Measurements from ENCODE around the gene RNF5.
"Not testable (repeated sequence)": the region's sequence is repeated elsewhere in the genome, so short reads cannot be mapped to it uniquely, and the experiment has no call there.

Gene RNF5

DNA sequence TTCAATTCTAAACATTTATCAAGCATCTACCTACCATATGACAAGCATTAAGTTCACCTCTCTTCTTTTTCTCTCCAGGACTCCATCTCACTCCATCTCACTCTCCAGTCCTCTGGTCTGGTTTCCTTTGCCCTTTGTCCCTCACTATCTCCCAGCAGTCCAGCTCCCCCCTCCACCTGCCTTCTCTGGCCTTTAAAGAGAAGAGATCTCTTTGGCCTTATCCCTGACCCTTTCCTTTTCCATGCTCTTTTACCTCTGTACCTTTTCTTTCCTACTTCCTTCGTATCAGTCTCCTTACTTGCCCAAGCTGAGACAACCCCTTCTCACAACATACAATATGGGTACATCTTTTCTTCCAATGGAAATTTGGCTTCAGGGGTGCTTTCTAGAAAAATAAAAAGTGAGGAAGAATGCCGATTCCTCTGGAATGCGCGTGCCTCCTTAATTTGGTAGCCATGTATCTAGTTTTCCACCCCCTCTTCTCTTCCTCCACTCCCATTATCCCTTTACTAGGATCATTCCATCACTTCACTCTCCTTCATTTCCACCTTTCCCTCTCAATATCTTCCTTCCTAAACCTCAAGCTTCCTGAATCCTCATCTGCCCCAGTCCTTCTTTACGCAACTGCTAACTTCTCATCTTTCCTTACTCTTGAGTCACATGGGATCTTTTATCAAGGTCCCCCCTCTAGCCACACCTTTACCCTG, 1.6 kb upstream of the RNF5 start:
- no peak for DNase-seq

GRCh38 chr6:32177183-32177787, 920 bp upstream of the RNF5 start:
- no peak for DNase-seq

- DNase-seq: no peak
These were observed 589 bp downstream of the RNF5 start for GRCh38 chr6:32178547-32179440.

GRCh38 chr6:32179766-32180405, 1.7 kb downstream of the RNF5 start:
- no peak for DNase-seq

DNA sequence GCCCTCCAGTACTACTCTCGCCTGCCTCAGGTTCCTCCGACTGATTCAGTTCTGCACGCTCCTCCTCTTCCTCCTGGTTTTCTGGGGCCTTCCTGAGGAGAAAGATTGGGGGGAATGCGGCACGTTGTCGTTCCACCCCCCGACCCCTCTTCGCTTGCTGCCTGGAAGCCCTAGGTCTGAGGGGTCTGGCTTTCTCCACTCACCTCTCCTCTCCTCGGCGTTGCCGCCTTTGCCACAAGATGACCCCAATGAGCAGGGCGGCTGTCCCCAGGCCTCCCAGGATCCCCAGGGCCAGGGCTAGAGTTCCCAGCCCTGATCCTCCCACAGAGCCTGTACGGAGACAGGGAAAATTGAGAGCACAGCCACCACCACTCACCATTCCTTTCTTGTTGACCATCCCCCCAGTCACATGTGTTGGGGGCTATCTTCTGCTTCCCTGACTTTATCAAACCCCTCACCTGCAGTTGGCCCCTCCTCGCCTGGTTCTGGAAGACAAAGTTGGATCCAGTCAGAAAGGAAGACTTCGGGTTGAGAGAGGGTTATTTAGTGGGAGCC, 3.0 kb downstream of the RNF5 start:
- DNase-seq: no peak

GRCh38 chr6:32181915-32182529, 3.8 kb downstream of the RNF5 start:
- DNase-seq: no peak

DNA sequence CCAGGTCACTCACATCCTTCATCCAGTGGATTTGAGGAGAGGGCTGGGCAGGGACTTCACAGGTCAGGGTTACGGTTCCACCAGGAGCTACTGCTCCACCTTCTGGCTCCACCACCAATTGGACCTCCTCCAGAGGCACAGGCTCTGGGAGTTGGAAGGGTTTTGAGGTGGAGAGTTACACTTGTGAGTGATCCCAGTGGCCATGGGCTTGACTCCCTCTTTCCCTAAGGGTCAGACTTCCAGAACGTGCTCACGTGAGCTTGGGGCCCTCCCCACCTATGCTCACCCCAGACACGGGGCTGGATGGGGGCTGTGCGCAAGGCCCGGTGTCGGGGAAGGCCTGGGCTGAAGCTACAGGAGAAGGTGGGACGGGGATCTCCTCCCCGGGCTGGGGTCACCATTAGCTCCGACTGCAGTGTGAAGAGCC, 4.4 kb downstream of the RNF5 start:
- DNase-seq: no peak

- DNase-seq: no peak
These were observed 4.8 kb downstream of the RNF5 start for GRCh38 chr6:32183030-32183429.

- DNase-seq: no peak
These were observed 5.4 kb downstream of the RNF5 start for GRCh38 chr6:32183483-32184083.

DNA sequence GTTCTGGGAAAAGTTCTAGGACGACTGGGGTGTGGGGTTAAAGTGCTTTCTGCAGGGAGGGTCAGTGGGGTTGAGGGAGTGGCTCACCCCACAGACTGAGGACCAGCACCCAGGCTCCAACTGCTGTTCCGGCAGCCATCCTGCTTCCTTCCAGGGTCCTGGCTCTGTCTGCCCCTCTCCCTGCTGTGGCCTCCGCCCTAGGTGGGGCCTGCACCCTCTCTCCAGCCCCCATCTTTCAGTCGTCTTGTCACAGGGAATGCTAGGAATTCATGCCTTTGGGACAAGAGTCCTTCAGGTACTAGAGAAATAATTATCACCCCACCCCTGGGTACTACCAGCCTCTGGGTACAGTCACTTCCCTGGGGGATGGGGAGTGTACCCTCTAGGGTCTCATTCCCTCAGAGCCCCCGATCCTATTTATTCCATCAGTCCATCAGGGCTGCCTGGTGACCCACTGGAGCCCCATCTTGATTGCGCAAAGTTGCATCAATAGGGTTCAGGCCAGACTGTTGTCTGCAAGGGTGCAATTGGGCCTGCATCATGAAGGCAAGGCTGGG, 6.0 kb downstream of the RNF5 start, which contains the start of gene AGER:
AGER (minus strand) TSS at position 170 of the 557 bp plus-strand sequence; CDS start at position 139, 31 bp downstream.
- no peak for DNase-seq

GRCh38 chr6:32185681-32186131, 7.5 kb downstream of the RNF5 start:
- DNase-seq: not testable (repeated sequence)

DNA sequence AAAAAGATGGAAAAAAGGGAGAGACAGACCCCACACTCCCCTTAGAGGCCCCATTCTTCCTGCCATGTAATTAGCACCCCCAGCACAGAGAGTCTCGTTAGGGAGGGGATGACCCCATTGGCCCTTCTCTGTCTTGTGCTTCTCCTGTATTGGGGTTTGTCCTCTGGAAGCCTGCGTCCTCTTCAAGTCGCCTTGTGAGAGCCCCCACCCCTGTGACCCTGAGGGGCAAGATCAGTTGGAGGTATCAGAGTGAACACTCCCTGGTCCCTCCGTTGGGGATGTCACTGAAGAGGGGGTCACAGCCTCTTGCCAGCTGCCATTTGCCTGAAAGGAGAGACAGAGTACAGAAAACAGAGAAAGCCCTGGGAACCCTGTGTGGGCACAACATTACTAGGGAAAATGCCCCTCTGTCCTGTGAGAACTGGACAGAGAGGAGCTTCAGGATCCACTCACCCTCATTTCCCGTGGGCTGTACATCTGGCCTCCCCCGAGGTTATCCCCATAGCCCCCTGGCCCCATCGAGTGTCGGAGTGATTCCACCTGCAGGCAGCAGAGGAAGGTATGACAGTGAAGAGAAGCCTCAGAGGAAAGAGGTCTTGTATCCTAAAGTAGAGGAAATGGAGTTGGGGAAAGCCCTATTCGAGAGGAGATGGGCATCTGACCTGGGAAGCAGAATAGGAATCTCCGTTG, 8.1 kb downstream of the RNF5 start:
- not testable (repeated sequence) for DNase-seq

- no peak for DNase-seq
These were observed 9.0 kb downstream of the RNF5 start for GRCh38 chr6:32187009-32187709.

GRCh38 chr6:32187725-32188380, 9.6 kb downstream of the RNF5 start:
- DNase-seq: not testable (repeated sequence)

- DNase-seq: no peak
These were observed 10.3 kb downstream of the RNF5 start for GRCh38 chr6:32188381-32189068.

DNA sequence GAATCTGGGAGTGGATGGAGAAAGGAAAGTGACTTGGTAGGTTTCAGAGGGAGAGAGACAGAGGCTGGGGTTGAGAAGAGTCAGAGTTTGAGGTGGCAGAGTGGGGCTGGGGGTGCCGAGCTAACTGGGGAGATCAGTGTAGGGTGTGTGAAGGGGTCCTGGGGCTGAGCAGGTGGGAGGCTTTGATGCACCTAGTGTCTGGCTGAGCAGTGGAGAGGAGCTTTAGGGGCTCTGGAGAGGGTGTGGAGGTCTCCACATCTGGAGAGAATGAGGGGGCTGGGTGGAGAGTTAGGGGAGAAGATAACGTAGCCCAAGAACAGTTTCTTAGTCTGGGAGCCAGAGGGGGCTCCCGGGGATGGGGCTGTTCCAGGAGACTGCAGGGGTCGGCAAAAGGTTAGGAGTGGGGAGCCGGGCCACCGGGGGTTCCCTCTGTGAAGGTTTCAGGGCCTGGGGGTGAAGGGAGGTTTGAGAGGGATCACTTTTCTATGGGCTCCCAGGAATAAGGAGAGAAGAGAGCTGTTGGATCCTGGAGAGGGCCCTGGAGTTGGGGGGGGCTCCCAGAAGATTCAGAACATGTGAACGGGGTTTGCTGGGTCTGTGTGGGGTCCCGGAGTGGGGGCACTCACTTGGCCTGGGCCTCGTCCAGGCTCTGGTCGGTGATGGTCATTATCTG, 11.0 kb downstream of the RNF5 start:
- no peak for DNase-seq

GRCh38 chr6:32189742-32190053, 11.5 kb downstream of the RNF5 start:
- DNase-seq: no peak

DNA sequence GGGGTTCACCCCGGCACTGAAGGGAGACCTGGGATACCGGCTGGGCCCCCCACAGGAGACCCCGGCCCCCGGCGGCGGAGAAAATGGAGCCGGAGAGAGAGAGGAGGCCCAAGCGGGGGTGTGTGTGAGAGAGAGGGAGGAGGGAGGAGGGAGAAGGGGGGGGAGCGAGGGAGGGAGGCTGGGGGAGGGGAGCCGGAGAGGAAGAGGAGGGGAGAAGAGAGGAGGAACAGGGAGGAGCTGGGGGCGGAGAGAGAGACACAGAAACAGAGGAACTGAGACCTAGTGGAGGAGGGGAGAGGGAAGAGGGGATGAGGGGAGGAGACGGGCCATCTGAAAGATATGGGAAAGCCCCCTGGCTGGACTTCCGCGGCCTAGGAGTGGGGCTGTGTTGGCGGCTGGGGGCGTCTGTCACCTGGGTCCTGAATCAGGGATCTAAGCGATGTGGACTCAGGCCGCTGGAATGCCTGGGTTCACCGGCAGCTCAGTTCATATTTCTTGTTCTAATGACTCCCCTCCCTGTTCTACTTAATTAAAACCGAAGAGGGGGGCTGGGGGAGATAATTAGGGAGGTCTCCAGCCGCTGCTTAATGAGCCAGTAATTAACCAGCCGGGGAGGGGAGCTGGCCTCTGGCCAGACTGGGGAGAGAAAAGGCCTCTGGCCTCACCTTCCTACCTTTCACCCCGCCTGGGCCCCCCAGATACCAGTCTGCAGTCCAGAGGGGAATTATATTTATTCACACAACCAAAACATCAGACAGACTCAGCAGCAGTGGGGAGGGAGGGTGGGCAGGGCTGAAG, 12.0 kb downstream of the RNF5 start, which contains the start of gene PBX2:
PBX2 (minus strand) TSS at position 149 of the 798 bp plus-strand sequence. CDS start 287 bp downstream, outside the sequence.
- peak; percentile 33 for DNase-seq

Measured in NCI-H187 treated with DMSO at 0.1 percent for 48 hours (cell line).